GM12878 (cell line): ENCODE results near the gene RCAN2. TPM values are rescaled to one million over a fixed set of nuclear protein-coding genes. Genes with fewer than 3 reads are reported as not detected.

Source experiments
- ATAC-seq: fragments of 200-7000 bp; cut with Tn5 transposase; 3 replicates; pipeline ENCODE4 v1.9.1; 2020; ENCODE audit warnings: mild to moderate bottlenecking, moderate library complexity
- BruUV-seq: library from RNA; stranded (reverse); fragments of 400-500 nt; replicated peaks from 2 replicates; lab custom pipeline; 2021; lab: Mats Ljungman, UMichigan
- CTCF ChIA-PET: fragments of 300-600 bp; sonication (Branson Sonifier 250); formaldehyde crosslinking; extraction: SDS; loops from one replicate; lab custom pipeline; 2021; ENCODE audit warnings: inconsistent platforms; lab: Yijun Ruan, JAX
- POLR2A ChIA-PET: fragments of 350-600 bp; formaldehyde crosslinking; extraction: SDS; loops from one replicate; lab custom pipeline; 2021; ENCODE audit warnings: inconsistent platforms; lab: Charles Lee
- RAD21 ChIA-PET: fragments of 300-600 bp; sonication (Branson Sonifier 250); formaldehyde crosslinking; loops from one replicate; lab custom pipeline; 2023; ENCODE audit warnings: antibody characterized with exemption; ENCODE audit not compliant: unreplicated experiment; lab: Charles Lee
- SMC1A ChIA-PET: fragments of 300-600 bp; sonication (Branson Sonifier 250); formaldehyde crosslinking; loops from one replicate; lab custom pipeline; 2023; ENCODE audit not compliant: unreplicated experiment, uncharacterized antibody; lab: Charles Lee
- DNase-seq: peaks from one replicate; pipeline ENCODE4 v3.0.0-alpha.2; 2011; ENCODE audit warnings: low read depth, low spot score
- FAIRE-seq: peaks from 3 replicates; lab custom pipeline; 2011; peaks lifted over from hg19 to GRCh38; lab: Jason Lieb, UNC
- H2AFZ ChIP-seq: 2 replicates; pipeline ENCODE4 v1.6.0; 2011; ENCODE audit warnings: low read depth, low read length, control low read depth; ENCODE audit not compliant: control insufficient read depth
- H3K27ac ChIP-seq: 2 replicates; pipeline ENCODE4 v1.5.1; 2011; ENCODE audit warnings: control low read depth; ENCODE audit not compliant: control insufficient read depth, insufficient read depth
- H3K27me3 ChIP-seq, 2 experiments: replicated peaks in 1 of 2; 2 replicates each; pipeline versions ENCODE4 v1.6.0 to v1.6.1; 2011; ENCODE audit warnings: low read length in 1 of 2; ENCODE audit not compliant: control insufficient read depth in 2 of 2, insufficient read depth in 2 of 2
- H3K36me3 ChIP-seq, 2 experiments: 2 replicates each; pipeline ENCODE4 v1.5.1; 2011; ENCODE audit warnings: low read length in 1 of 2; ENCODE audit not compliant: control insufficient read depth in 2 of 2, insufficient read depth in 2 of 2
- H3K4me1 ChIP-seq: 2 replicates; pipeline ENCODE4 v1.6.1; 2011; ENCODE audit warnings: mild to moderate bottlenecking, low read length, moderate library complexity, mixed read lengths; ENCODE audit not compliant: control insufficient read depth, insufficient read depth
- H3K4me2 ChIP-seq: 2 replicates; pipeline ENCODE4 v1.6.0; 2011; ENCODE audit warnings: control low read depth; ENCODE audit not compliant: control insufficient read depth, insufficient read depth
- H3K4me3 ChIP-seq: fragments of 200-600 bp; sonication (generic); 2 replicates; pipeline ENCODE4 v1.5.1; 2016
- H3K79me2 ChIP-seq: 2 replicates; pipeline ENCODE4 v1.6.0; 2011; ENCODE audit warnings: low read length; ENCODE audit not compliant: control insufficient read depth, insufficient read depth
- H3K9ac ChIP-seq: 2 replicates; pipeline ENCODE4 v1.8.0; 2011; ENCODE audit warnings: low read length, control low read depth, mixed read lengths; ENCODE audit not compliant: control insufficient read depth, insufficient read depth
- H3K9me3 ChIP-seq: replicated peaks from 3 replicates; pipeline ENCODE4 v1.5.1; 2011; ENCODE audit warnings: mild to moderate bottlenecking, low read length; ENCODE audit not compliant: control insufficient read depth, insufficient read depth
- H4K20me1 ChIP-seq: 2 replicates; pipeline ENCODE4 v1.6.0; 2011; ENCODE audit not compliant: control insufficient read depth, insufficient read depth
- BACH1 ChIP-seq: fragments of 450-650 bp; IDR thresholded peaks from 2 replicates; pipeline ENCODE4 v1.6.1; 2017; ENCODE audit warnings: mild to moderate bottlenecking, borderline replicate concordance
- BRCA1 ChIP-seq: IDR thresholded peaks from 2 replicates; pipeline ENCODE4 v1.6.1; 2011; ENCODE audit warnings: low read depth, low read length, improper control_type of control experiment
- CHD4 ChIP-seq: fragments of 200-600 bp; sonication (generic); IDR thresholded peaks from 2 replicates; pipeline ENCODE4 v1.6.1; 2016; ENCODE audit warnings: mild to moderate bottlenecking
- CTCF ChIP-seq, 3 experiments: IDR thresholded peaks in 2 of 3; conservative IDR thresholded peaks in 1 of 3; 2 replicates each; pipeline ENCODE4 v1.5.1; 2011; ENCODE audit warnings: low read depth in 3 of 3, low read length in 3 of 3, mild to moderate bottlenecking in 3 of 3, control low read depth in 2 of 3, moderate library complexity in 2 of 3, inconsistent platforms in 1 of 3, mixed read lengths in 1 of 3; ENCODE audit not compliant: control insufficient read depth in 2 of 3, insufficient read depth in 1 of 3; ENCODE audit errors: extremely low read depth in 1 of 3
- EED ChIP-seq: sonication (generic); IDR thresholded peaks from 2 replicates; pipeline ENCODE4 v1.6.1; 2016; ENCODE audit warnings: antibody characterized with exemption, low read depth
- JUNB ChIP-seq: IDR thresholded peaks from 2 replicates; pipeline ENCODE4 v1.6.1; 2016; ENCODE audit warnings: antibody characterized with exemption, mild to moderate bottlenecking
- KDM1A ChIP-seq: fragments of 200-600 bp; sonication (generic); IDR thresholded peaks from 2 replicates; pipeline ENCODE4 v1.6.1; 2016; ENCODE audit warnings: borderline replicate concordance
- MEF2B ChIP-seq: fragments of 450-650 bp; IDR thresholded peaks from 2 replicates; pipeline ENCODE4 v1.6.1; 2018; ENCODE audit warnings: mild to moderate bottlenecking, moderate library complexity; ENCODE audit not compliant: partially characterized antibody, poor library complexity, severe bottlenecking
- MXI1 ChIP-seq: fragments of 150-350 bp; IDR thresholded peaks from 2 replicates; pipeline ENCODE4 v1.6.1; 2011; ENCODE audit warnings: low read depth, mild to moderate bottlenecking, inconsistent platforms, low read length, improper control_type of control experiment
- NBN ChIP-seq: fragments of 450-650 bp; IDR thresholded peaks from 2 replicates; pipeline ENCODE4 v1.6.1; 2016
- NR2F1 ChIP-seq: fragments of 450-650 bp; conservative IDR thresholded peaks from 2 replicates; pipeline ENCODE4 v1.6.1; 2017; ENCODE audit warnings: mild to moderate bottlenecking
- PBX3 ChIP-seq: IDR thresholded peaks from 2 replicates; pipeline ENCODE4 v1.6.1; 2011; ENCODE audit warnings: mild to moderate bottlenecking, low read depth, low read length, moderate library complexity; ENCODE audit not compliant: insufficient replicate concordance
- RBBP5 ChIP-seq: fragments of 200-600 bp; sonication (generic); conservative IDR thresholded peaks from 2 replicates; pipeline ENCODE4 v1.6.1; 2016
- SREBF2 ChIP-seq: IDR thresholded peaks from 2 replicates; pipeline ENCODE4 v1.6.1; 2012; ENCODE audit warnings: mild to moderate bottlenecking, low read length
- ZBTB4 ChIP-seq: fragments of 450-650 bp; formaldehyde crosslinking; IDR thresholded peaks from 2 replicates; pipeline ENCODE4 v1.4.0; 2022; ENCODE audit warnings: mild to moderate bottlenecking, moderate library complexity
- ZNF687 ChIP-seq: fragments of 450-650 bp; IDR thresholded peaks from 2 replicates; pipeline ENCODE4 v1.6.1; 2017; ENCODE audit warnings: mild to moderate bottlenecking, moderate library complexity
- WGBS: methylation state at CpG from one replicate; pipeline ENCODE4 v1.1.6; 2016; ENCODE audit warnings: low lambda C conversion rate; ENCODE audit not compliant: insufficient replicate concordance, insufficient coverage; ENCODE audit errors: missing lambda C conversion rate; 5-methylcytosine and 5-hydroxymethylcytosine counted together
- in situ Hi-C: fragments of 300-500 bp; cut with MboI; formaldehyde crosslinking; loops from 9 replicates; pipeline ENCODE4 v1.14.3; 2018; ENCODE audit warnings: mixed read lengths
- intact Hi-C: fragments of 100-400 bp; cut with micrococcal nuclease; formaldehyde crosslinking; loops from one replicate; pipeline ENCODE4 v1.14.2; 2022; ENCODE audit not compliant: unreplicated experiment
- polyA plus RNA-seq, 11 experiments: library from polyadenylated mRNA; depleted of rRNA in 4 of 11; unstranded in 6 of 11; stranded (reverse) in 5 of 11; fragments of >200 nt; fragmentation: Nextera tagmentation in 4 of 11; fragmentation: Illumina TruSeq in 1 of 11; extraction: Ambion mirVana in 4 of 11; extraction: Trizol in 1 of 11; gene quantifications; 1 replicate in 1 of 11; 2 replicates in 10 of 11; pipeline versions ENCODE4 v1.2.1 to v1.2.3, GENCODE V29; 2011 to 2016; ENCODE audit warnings: inconsistent platforms in 2 of 11, missing spikeins in 2 of 11, low read depth in 1 of 11
- total RNA-seq, 4 experiments: library from RNA; depleted of rRNA in 3 of 4; stranded (reverse); fragments of >200 nt in 3 of 4; fragmentation: Illumina TruSeq in 1 of 4; extraction: Trizol in 1 of 4; gene quantifications; 2 replicates each; pipeline versions ENCODE4 v1.2.1 to v1.2.3, GENCODE V29; 2013 to 2021

Gene RCAN2
- total and polyA plus RNA-seq, 10 of the 15 experiments (the other 5 are each of a cell fraction or from before 2014, with no cell fraction given) = 0.06 TPM; not detected in 9

- DNase-seq (no peak), ATAC-seq (no peak), FAIRE-seq (no peak)
- Histone ChIP-seq H3K79me2 (no peaks in the 10 kb centered on the region), H3K36me3 (no peaks in the 10 kb centered on the region), H3K4me2 (no peak overlapping the region), H3K27me3 (no peaks in the 10 kb centered on the region; a peak in 1 of 4 replicates), H3K9me3 (no peaks in the 10 kb centered on the region), H3K9ac (no peak overlapping the region), H2AFZ (no peak overlapping the region), H3K4me1 (no peaks in the 10 kb centered on the region), H4K20me1 (no peaks in the 10 kb centered on the region), H3K4me3 (no peak overlapping the region), H3K27ac (no peak overlapping the region)
- POLR2A ChIA-PET = no interaction called here
- CTCF ChIA-PET = no interaction called here
- SMC1A ChIA-PET = interaction anchor here (0.7 kb wide), 1 partner anchor 539 kb away, joined by 3 read pairs; no protein-coding TSS in a partner anchor
- RAD21 ChIA-PET = no interaction called here
- intact Hi-C loops = no loop called here
- 16% methylated on average over 2 of the region's 2 CpGs for WGBS
- no TSS peak for BruUV-seq
- in situ Hi-C loops = no loop called here
- TF ChIP-seq MXI1 (no peak), KDM1A (no peak), BRCA1 (no peak), RBBP5 (no peak), SREBF2 (no peak), BACH1 (no peak), MEF2B (no peak), NR2F1 (no peak), ZNF687 (no peak), JUNB (no peak), CHD4 (no peak), EED (no peak), PBX3 (no peak), ZBTB4 (no peak), NBN (no peak), CTCF (IDR thresholded peaks at IDR 0.05 in 2 of 3, conservative IDR thresholded peaks at IDR 0.05 in 1 of 3; ENCODE audit: control insufficient read depth in 2 of 3, extremely low read depth in 1 of 3, insufficient read depth in 1 of 3, low read depth in 3 of 3, low read length in 3 of 3) (no peak)
These were observed 216.7 kb downstream of the RCAN2 start for GRCh38 chr6:46274502-46274901.
